ENCODE results near the gene XG.
"Not testable (repeated sequence)": the region's sequence is repeated elsewhere in the genome, so short reads cannot be mapped to it uniquely, and the experiment has no call there.

XG gene

DNA sequence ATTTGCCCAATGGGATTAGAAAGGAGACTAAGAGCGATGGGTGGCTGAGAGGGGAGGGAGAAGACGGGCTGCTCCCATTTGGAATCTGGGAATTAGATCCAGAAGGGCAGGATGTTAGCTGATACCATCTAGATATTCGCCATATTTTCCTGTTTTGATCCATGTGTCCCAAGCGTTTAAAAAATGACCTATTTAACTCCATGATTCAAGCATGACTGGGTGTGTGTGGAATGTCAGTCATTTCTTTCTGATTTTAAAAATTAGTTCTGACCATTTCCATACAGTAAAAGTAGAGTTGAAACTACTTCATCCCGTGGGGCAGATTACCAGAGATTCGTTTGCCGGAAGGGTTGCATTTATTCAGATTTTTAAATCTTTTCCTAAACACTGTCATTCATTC is 601 bp downstream of the XG start:
- not testable (repeated sequence) for H3K27ac Mint-ChIP-seq; H3K36me3 Mint-ChIP-seq (ENCODE audit: low read depth); H3K9me3 Mint-ChIP-seq; DNase-seq; H3K4me1 Mint-ChIP-seq (ENCODE audit: low read depth); H3K4me3 Mint-ChIP-seq
- H3K27me3 Mint-ChIP-seq, result peaks cover 12% of the 10 kb centered on the region

DNA sequence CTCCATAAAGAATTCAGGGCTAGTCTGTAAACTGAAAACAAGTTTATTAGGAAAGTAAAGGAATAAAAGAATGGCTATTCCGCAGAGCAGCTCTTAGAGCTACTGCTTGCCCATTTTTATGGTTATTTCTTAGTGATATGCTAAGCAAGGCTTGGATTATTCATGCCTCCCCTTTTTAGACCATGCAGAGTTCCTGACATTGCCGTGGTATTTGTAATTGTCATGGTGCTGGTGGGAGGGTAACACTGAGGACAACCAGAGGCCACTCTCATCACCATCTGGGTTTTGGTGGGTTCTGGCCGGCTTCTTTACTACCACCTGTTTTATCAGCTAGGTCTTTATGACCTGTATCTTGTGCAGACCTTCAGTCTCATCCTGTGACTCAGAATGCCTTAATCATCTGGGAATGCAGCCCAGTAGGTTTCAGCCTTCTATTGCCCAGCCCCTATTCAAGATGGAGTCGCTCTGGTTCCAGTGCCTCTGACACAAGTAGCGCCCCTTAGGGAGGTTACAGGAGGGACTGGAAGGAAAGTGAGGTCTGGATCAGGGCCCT is 3.4 kb downstream of the XG start:
- peaks cover 13% of the 10 kb centered on the region for H3K27me3 Mint-ChIP-seq
- DNase-seq, result not testable (repeated sequence)

DNA sequence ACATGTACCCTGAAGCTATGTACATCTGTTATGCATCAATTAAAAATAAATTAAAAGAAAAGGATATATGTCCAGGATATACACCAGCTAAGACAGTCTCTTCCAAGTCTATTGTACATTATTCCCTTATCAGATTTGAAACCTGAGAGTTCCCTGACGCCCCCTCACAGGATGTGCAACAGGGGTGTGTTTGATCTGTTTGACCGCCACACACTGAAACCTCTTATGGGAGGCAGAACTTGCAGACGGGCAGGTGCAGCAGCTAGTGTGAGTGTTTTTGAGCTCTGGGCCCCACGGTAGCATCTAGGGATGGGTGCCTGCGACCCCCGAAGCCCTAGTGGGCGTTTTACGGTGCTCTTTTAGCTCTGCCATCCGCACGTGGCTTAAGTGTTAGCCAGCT is 4.7 kb downstream of the XG start:
- H3K4me3 Mint-ChIP-seq, result no peak overlapping the region
- peaks cover 4% of the 10 kb centered on the region for H3K4me1 Mint-ChIP-seq (ENCODE audit: low read depth)
- H3K27ac Mint-ChIP-seq, result no peak overlapping the region
- no peaks in the 10 kb centered on the region for H3K36me3 Mint-ChIP-seq (ENCODE audit: low read depth)
- H3K9me3 Mint-ChIP-seq, result no peaks in the 10 kb centered on the region
- peaks cover 13% of the 10 kb centered on the region for H3K27me3 Mint-ChIP-seq
- no peak for DNase-seq

More for the DNA sequence above, 3.4 kb downstream of the XG start:
- H3K27ac Mint-ChIP-seq; H3K4me1 Mint-ChIP-seq (ENCODE audit: low read depth); H3K4me3 Mint-ChIP-seq; H3K9me3 Mint-ChIP-seq; H3K36me3 Mint-ChIP-seq (ENCODE audit: low read depth): not testable (repeated sequence)

- no peaks in the 10 kb centered on the region for H3K36me3 Mint-ChIP-seq (ENCODE audit: low read depth)
- peaks cover 10% of the 10 kb centered on the region for H3K27me3 Mint-ChIP-seq
- peaks cover 5% of the 10 kb centered on the region for H3K4me1 Mint-ChIP-seq (ENCODE audit: low read depth)
- no peaks in the 10 kb centered on the region for H3K9me3 Mint-ChIP-seq
- no peak for DNase-seq
- no peak overlapping the region for H3K27ac Mint-ChIP-seq
- H3K4me3 Mint-ChIP-seq, result no peak overlapping the region
Measured at GRCh38 chrX:2761246-2761645, 9.4 kb downstream of the XG start.

DNA sequence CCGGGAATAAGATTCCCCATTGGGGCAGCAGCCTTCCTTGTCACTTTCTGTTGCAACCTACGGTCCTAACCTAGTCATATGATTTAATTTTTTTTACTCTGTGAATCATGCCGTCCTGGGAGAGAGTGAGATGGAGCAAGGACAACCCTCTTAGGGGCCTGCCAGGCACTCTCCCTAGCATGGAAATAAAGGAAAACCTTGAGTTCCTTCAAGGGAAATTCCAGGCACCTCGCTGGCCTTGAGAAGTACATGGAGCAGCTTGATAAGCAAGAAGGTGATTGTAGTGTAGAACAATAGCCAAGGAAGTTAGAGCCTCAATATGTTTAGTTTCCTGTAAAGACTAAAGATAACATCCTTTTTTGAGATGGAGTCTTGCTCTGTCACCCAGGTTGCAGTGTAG is 10.8 kb downstream of the XG start:
- H3K4me1 Mint-ChIP-seq (ENCODE audit: low read depth); H3K36me3 Mint-ChIP-seq (ENCODE audit: low read depth); DNase-seq; H3K27me3 Mint-ChIP-seq; H3K27ac Mint-ChIP-seq; H3K9me3 Mint-ChIP-seq; H3K4me3 Mint-ChIP-seq: not testable (repeated sequence)

GRCh38 chrX:2764766-2765548 is 13.1 kb downstream of the XG start:
- not testable (repeated sequence) for H3K4me3 Mint-ChIP-seq; H3K36me3 Mint-ChIP-seq (ENCODE audit: low read depth); H3K27ac Mint-ChIP-seq; H3K9me3 Mint-ChIP-seq; DNase-seq; H3K27me3 Mint-ChIP-seq; H3K4me1 Mint-ChIP-seq (ENCODE audit: low read depth)

DNA sequence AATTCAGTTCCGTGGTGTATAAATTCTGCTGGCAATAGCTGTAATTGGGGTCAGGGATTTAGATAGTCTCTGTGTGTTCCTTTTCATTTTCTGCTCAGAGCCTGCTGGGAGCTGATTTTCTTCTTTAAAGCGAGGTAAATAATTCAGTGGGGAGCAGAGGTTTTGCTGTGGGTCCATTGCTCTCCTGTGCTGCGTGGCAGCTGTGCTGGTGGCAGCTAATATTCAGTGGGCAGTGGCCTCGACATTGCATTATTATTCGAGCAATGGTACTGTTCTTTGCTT is 13.7 kb downstream of the XG start:
- H3K27ac Mint-ChIP-seq, result no peak overlapping the region
- H3K27me3 Mint-ChIP-seq, result peaks cover 12% of the 10 kb centered on the region
- no peaks in the 10 kb centered on the region for H3K36me3 Mint-ChIP-seq (ENCODE audit: low read depth)
- peaks cover 1% of the 10 kb centered on the region for H3K4me1 Mint-ChIP-seq (ENCODE audit: low read depth)
- no peak overlapping the region for H3K4me3 Mint-ChIP-seq
- DNase-seq, result no peak
- H3K9me3 Mint-ChIP-seq, result no peaks in the 10 kb centered on the region

DNA sequence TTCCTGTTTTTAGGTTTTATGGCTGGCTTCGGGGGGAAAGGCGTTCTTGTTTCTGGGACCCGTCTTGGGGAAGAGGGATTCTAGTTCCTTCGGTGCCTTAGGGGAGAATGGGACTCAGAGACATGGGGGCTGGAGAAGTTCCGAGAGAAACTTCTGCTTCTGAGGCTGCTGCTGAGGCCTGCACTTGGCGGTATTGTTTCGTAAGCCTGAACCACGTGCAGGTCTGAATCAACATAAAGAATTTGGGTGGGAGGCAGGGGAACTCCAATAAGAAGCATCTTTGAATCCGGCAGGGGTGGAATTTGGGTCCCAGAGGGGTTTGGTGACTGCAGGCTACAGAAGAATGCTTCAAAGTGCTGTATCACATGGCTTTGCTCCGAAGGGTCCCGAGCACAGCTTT is 15.1 kb downstream of the XG start:
- no peak for DNase-seq
- Mint-ChIP-seq H3K27me3 (peaks cover 24% of the 10 kb centered on the region), H3K27ac (no peak overlapping the region), H3K9me3 (no peaks in the 10 kb centered on the region), H3K4me1 (ENCODE audit: low read depth) (peaks cover 1% of the 10 kb centered on the region), H3K36me3 (ENCODE audit: low read depth) (no peaks in the 10 kb centered on the region), H3K4me3 (no peak overlapping the region)

- peaks cover 32% of the 10 kb centered on the region for H3K27me3 Mint-ChIP-seq
- H3K4me3 Mint-ChIP-seq, result no peak overlapping the region
- H3K27ac Mint-ChIP-seq, result no peak overlapping the region
- H3K4me1 Mint-ChIP-seq (ENCODE audit: low read depth), result peaks cover 1% of the 10 kb centered on the region
- DNase-seq, result no peak
- H3K9me3 Mint-ChIP-seq, result no peaks in the 10 kb centered on the region
- no peaks in the 10 kb centered on the region for H3K36me3 Mint-ChIP-seq (ENCODE audit: low read depth)
Measured at GRCh38 chrX:2767631-2768455, 16.0 kb downstream of the XG start.

DNA sequence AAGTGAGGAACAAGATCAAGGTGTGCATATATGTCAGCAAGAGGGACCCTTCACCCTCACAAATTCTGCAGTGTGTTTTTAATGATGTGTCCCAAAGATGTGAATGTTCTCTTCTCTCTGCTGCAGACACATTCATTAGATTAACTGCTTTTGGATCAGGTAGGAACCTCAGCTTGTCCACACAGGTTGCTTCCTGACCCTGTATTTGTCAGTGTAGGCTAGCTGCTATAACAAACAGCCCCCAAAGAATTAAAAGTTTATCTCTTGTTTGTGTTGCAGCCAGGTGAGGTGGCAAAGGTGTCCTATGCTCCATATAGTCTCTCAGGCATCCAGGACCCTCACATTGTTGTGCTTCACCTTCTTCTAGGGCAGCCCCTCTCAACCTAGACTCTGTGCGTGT is 17.8 kb downstream of the XG start:
- DNase-seq, result no peak
- Mint-ChIP-seq H3K27me3 (peaks cover 40% of the 10 kb centered on the region), H3K9me3 (no peaks in the 10 kb centered on the region), H3K36me3 (ENCODE audit: low read depth) (no peaks in the 10 kb centered on the region), H3K4me1 (ENCODE audit: low read depth) (peaks cover 1% of the 10 kb centered on the region), H3K27ac (no peak overlapping the region), H3K4me3 (no peak overlapping the region)

DNA sequence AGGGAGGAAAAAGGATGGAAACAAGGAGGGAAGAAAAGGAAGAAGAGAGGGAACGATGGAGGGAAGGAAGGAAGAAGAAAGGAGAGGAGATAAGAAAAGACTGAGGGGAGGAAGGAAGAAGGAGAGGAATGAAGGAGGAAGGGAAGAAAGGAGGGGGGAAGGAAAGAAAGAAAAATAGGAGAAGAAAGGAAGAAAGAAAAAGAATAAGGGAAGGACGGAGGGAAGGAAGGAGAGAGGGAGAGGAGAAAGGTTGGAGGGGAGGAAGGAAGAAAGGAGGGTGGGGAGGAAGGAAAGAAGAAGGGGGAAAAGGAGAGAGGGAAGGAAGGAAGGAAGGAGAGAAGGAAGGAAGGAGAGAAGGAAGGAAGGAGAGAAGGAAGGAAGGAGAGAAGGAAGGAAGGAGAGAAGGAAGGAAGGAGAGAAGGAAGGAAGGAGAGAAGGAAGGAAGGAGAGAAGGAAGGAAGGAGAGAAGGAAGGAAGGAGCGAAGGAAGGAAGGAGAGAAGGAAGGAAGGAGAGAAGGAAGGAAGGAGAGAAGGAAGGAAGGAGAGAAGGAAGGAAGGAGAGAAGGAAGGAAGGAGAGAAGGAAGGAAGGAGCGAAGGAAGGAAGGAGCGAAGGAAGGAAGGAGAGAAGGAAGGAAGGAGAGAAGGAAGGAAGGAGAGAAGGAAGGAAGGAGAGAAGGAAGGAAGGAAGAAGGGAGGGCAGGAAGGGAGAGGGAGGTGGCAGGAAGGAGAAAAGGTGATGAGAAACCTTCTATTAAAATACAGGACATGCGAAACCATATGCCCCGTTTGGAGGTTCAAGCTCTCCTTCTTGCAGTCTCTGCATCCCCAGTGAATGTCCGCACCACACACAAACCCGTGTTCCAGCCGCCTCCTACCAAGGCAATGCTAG is 21.6 kb downstream of the XG start:
- DNase-seq; H3K4me3 Mint-ChIP-seq; H3K9me3 Mint-ChIP-seq; H3K36me3 Mint-ChIP-seq (ENCODE audit: low read depth); H3K27ac Mint-ChIP-seq; H3K4me1 Mint-ChIP-seq (ENCODE audit: low read depth): not testable (repeated sequence)
- peaks cover 45% of the 10 kb centered on the region for H3K27me3 Mint-ChIP-seq

GRCh38 chrX:2774057-2774456 is 22.2 kb downstream of the XG start:
- H3K9me3 Mint-ChIP-seq, result no peaks in the 10 kb centered on the region
- H3K4me1 Mint-ChIP-seq (ENCODE audit: low read depth), result no peaks in the 10 kb centered on the region
- no peaks in the 10 kb centered on the region for H3K36me3 Mint-ChIP-seq (ENCODE audit: low read depth)
- DNase-seq, result no peak
- peaks cover 43% of the 10 kb centered on the region for H3K27me3 Mint-ChIP-seq
- H3K4me3 Mint-ChIP-seq, result no peak overlapping the region
- H3K27ac Mint-ChIP-seq, result no peak overlapping the region

DNA sequence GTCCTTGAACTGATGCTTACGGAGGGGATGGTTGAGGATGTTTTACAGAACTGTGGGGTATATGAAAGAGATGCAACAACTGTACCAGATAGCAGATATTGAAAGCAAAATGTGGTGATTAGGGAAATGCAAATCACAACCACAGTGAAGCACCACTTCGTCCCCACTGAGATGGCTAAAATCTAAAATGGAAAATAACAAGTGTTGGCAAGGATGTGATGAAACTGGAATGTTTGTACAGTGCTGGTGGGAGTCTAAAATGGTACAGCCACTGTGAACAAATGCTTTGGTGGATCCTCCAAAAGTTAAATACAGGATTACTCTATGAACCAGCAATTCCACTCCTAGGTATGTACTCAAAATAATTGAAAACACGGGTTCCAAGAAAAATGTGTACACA is 22.9 kb downstream of the XG start:
- Mint-ChIP-seq H3K9me3 (no peaks in the 10 kb centered on the region), H3K27me3 (peaks cover 39% of the 10 kb centered on the region), H3K27ac (no peak overlapping the region), H3K4me3 (no peak overlapping the region), H3K4me1 (ENCODE audit: low read depth) (no peaks in the 10 kb centered on the region), H3K36me3 (ENCODE audit: low read depth) (no peaks in the 10 kb centered on the region)
- DNase-seq, result no peak

DNA sequence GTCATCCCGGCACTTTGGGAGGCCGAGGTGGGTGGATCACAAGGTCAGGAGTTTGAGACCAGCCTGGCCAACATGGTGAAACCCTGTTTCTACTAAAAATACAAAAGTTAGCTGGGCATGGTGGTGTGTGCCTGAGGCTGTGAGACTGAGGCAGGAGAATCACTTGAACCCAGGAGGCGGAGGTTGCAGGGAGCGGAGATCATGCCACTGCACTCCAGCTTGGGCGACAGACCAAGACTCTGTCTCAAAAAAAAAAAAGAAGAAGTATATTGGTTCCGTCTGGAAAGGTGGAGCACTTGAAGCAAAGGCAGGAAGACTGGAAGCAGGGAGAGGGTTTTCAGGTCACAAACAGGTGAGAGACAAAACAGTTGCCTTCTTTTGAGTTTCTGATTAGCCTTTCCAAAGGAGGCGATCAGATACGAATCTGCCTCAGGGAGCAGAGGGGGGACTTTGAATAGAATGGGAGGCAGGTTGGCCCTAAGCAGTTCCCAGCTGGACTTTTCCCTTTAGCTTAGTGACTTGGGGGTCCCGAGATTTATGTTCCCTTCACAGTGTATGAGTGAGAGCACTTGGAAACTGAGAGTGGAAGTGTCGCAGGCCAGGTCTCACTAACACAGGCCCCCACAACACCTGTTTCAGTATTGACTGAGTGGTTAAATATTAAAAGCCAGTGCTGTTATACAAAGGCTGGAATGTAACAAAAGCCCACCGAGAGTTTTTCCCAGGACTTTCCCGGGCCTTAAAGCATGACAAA is 28.8 kb downstream of the XG start:
- DNase-seq; H3K27ac Mint-ChIP-seq; H3K27me3 Mint-ChIP-seq; H3K9me3 Mint-ChIP-seq; H3K36me3 Mint-ChIP-seq (ENCODE audit: low read depth); H3K4me3 Mint-ChIP-seq: not testable (repeated sequence)
- H3K4me1 Mint-ChIP-seq (ENCODE audit: low read depth), result peaks cover 13% of the 10 kb centered on the region
